Tibial nerve (tissue), 3 donors: Measurements from ENCODE around the gene SORCS2.

Experiments
- CTCF ChIP-seq, 5 experiments: fragments of 200-600 bp in 3 of 5; fragments of 450-650 bp in 2 of 5; sonication (generic) in 3 of 5; IDR thresholded peaks; one replicate each; pipeline ENCODE4 v1.5.1; 2016 to 2019; ENCODE audit warnings: antibody characterized with exemption in 5 of 5, mild to moderate bottlenecking in 3 of 5, moderate library complexity in 2 of 5
- POLR2A ChIP-seq, 2 donors: fragments of 450-650 bp; IDR thresholded peaks; one replicate each; pipeline ENCODE4 v1.6.1; 2017; ENCODE audit warnings: antibody characterized with exemption in 2 of 2, mild to moderate bottlenecking in 2 of 2, moderate library complexity in 2 of 2

GRCh38 chr4:7400671-7401298 lies 208.4 kb downstream of the SORCS2 start:
- TF ChIP-seq POLR2A (IDR thresholded peaks at IDR 0.05) (no peak), CTCF (IDR thresholded peaks at IDR 0.05) (no peak)
